Measurements from ENCODE around the gene COL5A1.

COL5A1 gene

GRCh38 chr9:134775081-134775951, 133.7 kb downstream of the COL5A1 start:
- no peak overlapping the region for H3K4me3 ChIP-seq (ENCODE audit: low read length in 2 of 2)
- no peak overlapping the region for H3K27ac ChIP-seq (ENCODE audit: low read depth in 2 of 2, low read length in 2 of 2)
- no peaks in the 10 kb centered on the region for H3K27me3 ChIP-seq (ENCODE audit: control insufficient read depth in 2 of 2, insufficient read depth in 2 of 2, low read length in 2 of 2)
- H3K36me3 ChIP-seq (ENCODE audit: control insufficient read depth in 2 of 2, insufficient read depth in 2 of 2, low read length in 2 of 2): peaks cover 0 to 4% of the 10 kb centered on the region in 2 donors
- no peak overlapping the region for H3K9ac ChIP-seq (ENCODE audit: low read depth in 1 of 2, low read length in 2 of 2)
- peaks cover 0 to 9% of the 10 kb centered on the region in 2 donors for H3K4me1 ChIP-seq (ENCODE audit: control insufficient read depth in 2 of 2, insufficient read depth in 2 of 2, low read length in 2 of 2)
- no peaks in the 10 kb centered on the region for H3K9me3 ChIP-seq (ENCODE audit: control insufficient read depth in 2 of 2, low read length in 2 of 2)

GRCh38 chr9:134776080-134776796, 134.6 kb downstream of the COL5A1 start:
- Histone ChIP-seq H3K36me3 (ENCODE audit: control insufficient read depth in 2 of 2, insufficient read depth in 2 of 2, low read length in 2 of 2) (peaks cover 0 to 4% of the 10 kb centered on the region in 2 donors), H3K9ac (ENCODE audit: low read depth in 1 of 2, low read length in 2 of 2) (no peak overlapping the region), H3K4me3 (ENCODE audit: low read length in 2 of 2) (no peak overlapping the region), H3K4me1 (ENCODE audit: control insufficient read depth in 2 of 2, insufficient read depth in 2 of 2, low read length in 2 of 2) (peaks cover 0 to 9% of the 10 kb centered on the region in 2 donors), H3K27me3 (ENCODE audit: control insufficient read depth in 2 of 2, insufficient read depth in 2 of 2, low read length in 2 of 2) (no peaks in the 10 kb centered on the region), H3K27ac (ENCODE audit: low read depth in 2 of 2, low read length in 2 of 2) (no peak overlapping the region), H3K9me3 (ENCODE audit: control insufficient read depth in 2 of 2, low read length in 2 of 2) (no peaks in the 10 kb centered on the region)

- no peaks in the 10 kb centered on the region for H3K9me3 ChIP-seq (ENCODE audit: control insufficient read depth in 2 of 2, low read length in 2 of 2)
- peaks cover 0 to 4% of the 10 kb centered on the region in 2 donors for H3K36me3 ChIP-seq (ENCODE audit: control insufficient read depth in 2 of 2, insufficient read depth in 2 of 2, low read length in 2 of 2)
- no peak overlapping the region for H3K9ac ChIP-seq (ENCODE audit: low read depth in 1 of 2, low read length in 2 of 2)
- H3K4me3 ChIP-seq (ENCODE audit: low read length in 2 of 2): no peak overlapping the region
- H3K27me3 ChIP-seq (ENCODE audit: control insufficient read depth in 2 of 2, insufficient read depth in 2 of 2, low read length in 2 of 2): no peaks in the 10 kb centered on the region
- H3K27ac ChIP-seq (ENCODE audit: low read depth in 2 of 2, low read length in 2 of 2): no peak overlapping the region
- H3K4me1 ChIP-seq (ENCODE audit: control insufficient read depth in 2 of 2, insufficient read depth in 2 of 2, low read length in 2 of 2): peaks cover 0 to 9% of the 10 kb centered on the region in 2 donors
Observed at GRCh38 chr9:134777153-134777552, 135.6 kb downstream of the COL5A1 start.

- H3K4me3 ChIP-seq (ENCODE audit: low read length in 2 of 2): no peak overlapping the region
- no peaks in the 10 kb centered on the region for H3K27me3 ChIP-seq (ENCODE audit: control insufficient read depth in 2 of 2, insufficient read depth in 2 of 2, low read length in 2 of 2)
- H3K27ac ChIP-seq (ENCODE audit: low read depth in 2 of 2, low read length in 2 of 2): no peak overlapping the region
- H3K9me3 ChIP-seq (ENCODE audit: control insufficient read depth in 2 of 2, low read length in 2 of 2): no peaks in the 10 kb centered on the region
- peaks cover 0 to 4% of the 10 kb centered on the region in 2 donors for H3K36me3 ChIP-seq (ENCODE audit: control insufficient read depth in 2 of 2, insufficient read depth in 2 of 2, low read length in 2 of 2)
- peaks cover 0 to 9% of the 10 kb centered on the region in 2 donors for H3K4me1 ChIP-seq (ENCODE audit: control insufficient read depth in 2 of 2, insufficient read depth in 2 of 2, low read length in 2 of 2)
- no peak overlapping the region for H3K9ac ChIP-seq (ENCODE audit: low read depth in 1 of 2, low read length in 2 of 2)
Observed at GRCh38 chr9:134778156-134778555, 136.6 kb downstream of the COL5A1 start.

- H3K9ac ChIP-seq (ENCODE audit: low read depth in 1 of 2, low read length in 2 of 2): no peak overlapping the region
- peaks cover 0 to 2% of the 10 kb centered on the region in 2 donors for H3K27me3 ChIP-seq (ENCODE audit: control insufficient read depth in 2 of 2, insufficient read depth in 2 of 2, low read length in 2 of 2)
- H3K36me3 ChIP-seq (ENCODE audit: control insufficient read depth in 2 of 2, insufficient read depth in 2 of 2, low read length in 2 of 2): no peaks in the 10 kb centered on the region
- H3K9me3 ChIP-seq (ENCODE audit: control insufficient read depth in 2 of 2, low read length in 2 of 2): no peaks in the 10 kb centered on the region
- H3K4me1 ChIP-seq (ENCODE audit: control insufficient read depth in 2 of 2, insufficient read depth in 2 of 2, low read length in 2 of 2): peaks cover 0 to 9% of the 10 kb centered on the region in 2 donors
- no peak overlapping the region for H3K4me3 ChIP-seq (ENCODE audit: low read length in 2 of 2)
- H3K27ac ChIP-seq (ENCODE audit: low read depth in 2 of 2, low read length in 2 of 2): no peak overlapping the region
Observed at GRCh38 chr9:134778841-134779411, 137.3 kb downstream of the COL5A1 start.

GRCh38 chr9:134779640-134780039, 138.0 kb downstream of the COL5A1 start:
- H3K27me3 ChIP-seq (ENCODE audit: control insufficient read depth in 2 of 2, insufficient read depth in 2 of 2, low read length in 2 of 2): peaks cover 0 to 2% of the 10 kb centered on the region in 2 donors
- peaks cover 0 to 6% of the 10 kb centered on the region in 2 donors for H3K4me1 ChIP-seq (ENCODE audit: control insufficient read depth in 2 of 2, insufficient read depth in 2 of 2, low read length in 2 of 2)
- H3K4me3 ChIP-seq (ENCODE audit: low read length in 2 of 2): no peak overlapping the region
- H3K27ac ChIP-seq (ENCODE audit: low read depth in 2 of 2, low read length in 2 of 2): no peak overlapping the region
- no peaks in the 10 kb centered on the region for H3K9me3 ChIP-seq (ENCODE audit: control insufficient read depth in 2 of 2, low read length in 2 of 2)
- H3K36me3 ChIP-seq (ENCODE audit: control insufficient read depth in 2 of 2, insufficient read depth in 2 of 2, low read length in 2 of 2): no peaks in the 10 kb centered on the region
- no peak overlapping the region for H3K9ac ChIP-seq (ENCODE audit: low read depth in 1 of 2, low read length in 2 of 2)

GRCh38 chr9:134781591-134782302, 140.1 kb downstream of the COL5A1 start:
- Histone ChIP-seq H3K9ac (ENCODE audit: low read depth in 1 of 2, low read length in 2 of 2) (no peak overlapping the region), H3K36me3 (ENCODE audit: control insufficient read depth in 2 of 2, insufficient read depth in 2 of 2, low read length in 2 of 2) (no peaks in the 10 kb centered on the region), H3K9me3 (ENCODE audit: control insufficient read depth in 2 of 2, low read length in 2 of 2) (no peaks in the 10 kb centered on the region), H3K4me3 (ENCODE audit: low read length in 2 of 2) (no peak overlapping the region), H3K27me3 (ENCODE audit: control insufficient read depth in 2 of 2, insufficient read depth in 2 of 2, low read length in 2 of 2) (peaks cover 0 to 2% of the 10 kb centered on the region in 2 donors), H3K4me1 (ENCODE audit: control insufficient read depth in 2 of 2, insufficient read depth in 2 of 2, low read length in 2 of 2) (no peaks in the 10 kb centered on the region), H3K27ac (ENCODE audit: low read depth in 2 of 2, low read length in 2 of 2) (no peak overlapping the region)

GRCh38 chr9:134782921-134783698, 141.5 kb downstream of the COL5A1 start:
- Histone ChIP-seq H3K4me3 (ENCODE audit: low read length in 2 of 2) (no peak overlapping the region), H3K27ac (ENCODE audit: low read depth in 2 of 2, low read length in 2 of 2) (no peak overlapping the region), H3K9me3 (ENCODE audit: control insufficient read depth in 2 of 2, low read length in 2 of 2) (no peaks in the 10 kb centered on the region), H3K27me3 (ENCODE audit: control insufficient read depth in 2 of 2, insufficient read depth in 2 of 2, low read length in 2 of 2) (peaks cover 0 to 2% of the 10 kb centered on the region in 2 donors), H3K4me1 (ENCODE audit: control insufficient read depth in 2 of 2, insufficient read depth in 2 of 2, low read length in 2 of 2) (no peaks in the 10 kb centered on the region), H3K36me3 (ENCODE audit: control insufficient read depth in 2 of 2, insufficient read depth in 2 of 2, low read length in 2 of 2) (no peaks in the 10 kb centered on the region), H3K9ac (ENCODE audit: low read depth in 1 of 2, low read length in 2 of 2) (no peak overlapping the region)

- Histone ChIP-seq H3K27ac (ENCODE audit: low read depth in 2 of 2, low read length in 2 of 2) (no peak overlapping the region), H3K4me3 (ENCODE audit: low read length in 2 of 2) (no peak overlapping the region), H3K9me3 (ENCODE audit: control insufficient read depth in 2 of 2, low read length in 2 of 2) (no peaks in the 10 kb centered on the region), H3K36me3 (ENCODE audit: control insufficient read depth in 2 of 2, insufficient read depth in 2 of 2, low read length in 2 of 2) (no peaks in the 10 kb centered on the region), H3K27me3 (ENCODE audit: control insufficient read depth in 2 of 2, insufficient read depth in 2 of 2, low read length in 2 of 2) (peaks cover 0 to 2% of the 10 kb centered on the region in 2 donors), H3K9ac (ENCODE audit: low read depth in 1 of 2, low read length in 2 of 2) (no peak overlapping the region), H3K4me1 (ENCODE audit: control insufficient read depth in 2 of 2, insufficient read depth in 2 of 2, low read length in 2 of 2) (no peaks in the 10 kb centered on the region)
Observed at GRCh38 chr9:134783699-134784039, 142.1 kb downstream of the COL5A1 start.

Measured in mucosa of rectum (tissue), 2 donors.